ENCODE data around the gene LRPAP1.

LRPAP1 gene

GRCh38 chr4:3518511-3518880 is 13.7 kb downstream of the LRPAP1 start:
- Histone ChIP-seq H2AFZ (no peak overlapping the region), H3K79me2 (no peaks in the 10 kb centered on the region), H3K4me2 (ENCODE audit: low read length) (no peak overlapping the region), H3K9me3 (ENCODE audit: control insufficient read depth, low read length) (no peaks in the 10 kb centered on the region), H3K36me3 (ENCODE audit: control insufficient read depth, insufficient read depth, low read length) (no peaks in the 10 kb centered on the region), H3K27ac (no peak overlapping the region), H3K27me3 (ENCODE audit: control insufficient read depth, insufficient read depth, low read length) (no peaks in the 10 kb centered on the region), H3K4me1 (no peaks in the 10 kb centered on the region), H3K4me3 (ENCODE audit: low read depth, low read length) (no peak overlapping the region), H3K9ac (no peak overlapping the region)
- no peak for TF ChIP-seq CTCF (IDR thresholded peaks at IDR 0.05)

- Histone ChIP-seq H3K27me3 (ENCODE audit: control insufficient read depth, insufficient read depth, low read length) (no peaks in the 10 kb centered on the region), H3K9ac (no peak overlapping the region), H3K9me3 (ENCODE audit: control insufficient read depth, low read length) (no peaks in the 10 kb centered on the region), H2AFZ (no peak overlapping the region), H3K4me1 (no peaks in the 10 kb centered on the region), H3K4me3 (ENCODE audit: low read depth, low read length) (no peak overlapping the region), H3K36me3 (ENCODE audit: control insufficient read depth, insufficient read depth, low read length) (no peaks in the 10 kb centered on the region), H3K4me2 (ENCODE audit: low read length) (no peak overlapping the region), H3K79me2 (no peaks in the 10 kb centered on the region), H3K27ac (no peak overlapping the region)
- TF ChIP-seq CTCF (IDR thresholded peaks at IDR 0.05): no peak
Observed at GRCh38 chr4:3517731-3518510, 14.3 kb downstream of the LRPAP1 start.

- TF ChIP-seq CTCF (IDR thresholded peaks at IDR 0.05): no peak
- no peak overlapping the region for H3K9ac ChIP-seq
- no peaks in the 10 kb centered on the region for H3K36me3 ChIP-seq (ENCODE audit: control insufficient read depth, insufficient read depth, low read length)
- H3K4me3 ChIP-seq (ENCODE audit: low read depth, low read length): no peak overlapping the region
- no peaks in the 10 kb centered on the region for H3K27me3 ChIP-seq (ENCODE audit: control insufficient read depth, insufficient read depth, low read length)
- H3K27ac ChIP-seq: no peak overlapping the region
- no peaks in the 10 kb centered on the region for H3K4me1 ChIP-seq
- no peak overlapping the region for H3K4me2 ChIP-seq (ENCODE audit: low read length)
- no peaks in the 10 kb centered on the region for H3K79me2 ChIP-seq
- H2AFZ ChIP-seq: no peak overlapping the region
- no peaks in the 10 kb centered on the region for H3K9me3 ChIP-seq (ENCODE audit: control insufficient read depth, low read length)
Observed at GRCh38 chr4:3516836-3517730, 15.1 kb downstream of the LRPAP1 start.

GRCh38 chr4:3516061-3516835 is 16.0 kb downstream of the LRPAP1 start:
- Histone ChIP-seq H3K9me3 (ENCODE audit: control insufficient read depth, low read length) (no peaks in the 10 kb centered on the region), H3K4me1 (no peaks in the 10 kb centered on the region), H3K27me3 (ENCODE audit: control insufficient read depth, insufficient read depth, low read length) (no peaks in the 10 kb centered on the region), H2AFZ (no peak overlapping the region), H3K79me2 (no peaks in the 10 kb centered on the region), H3K9ac (no peak overlapping the region), H3K4me3 (ENCODE audit: low read depth, low read length) (no peak overlapping the region), H3K36me3 (ENCODE audit: control insufficient read depth, insufficient read depth, low read length) (no peaks in the 10 kb centered on the region), H3K27ac (no peak overlapping the region), H3K4me2 (ENCODE audit: low read length) (no peak overlapping the region)
- TF ChIP-seq CTCF (IDR thresholded peaks at IDR 0.05): no peak

Data from parathyroid adenoma (tissue), 2 donors.